HEK293 (cell line): ENCODE results near the gene LIN7A.

Experiments
- CTCF ChIA-PET: fragments of 350-600 bp; formaldehyde crosslinking; extraction: SDS; loops from one replicate; lab custom pipeline; 2021; ENCODE audit warnings: antibody characterized with exemption; lab: Yijun Ruan, JAX
- POLR2A ChIA-PET: fragments of 300-600 bp; formaldehyde crosslinking; extraction: SDS; loops from one replicate; lab custom pipeline; 2020; ENCODE audit warnings: antibody characterized with exemption, inconsistent platforms; lab: Yijun Ruan, JAX
- H3K27ac ChIP-seq: fragments of 200-500 bp; sonication (Bioruptor generic); 2 replicates; pipeline ENCODE4 v1.5.1; 2014; ENCODE audit warnings: low read depth, low read length, control low read depth, inconsistent platforms; ENCODE audit errors: extremely low read depth
- H3K36me3 ChIP-seq, 2 experiments: fragments of 200-500 bp in 1 of 2; sonication (Bioruptor generic) in 1 of 2; 1 replicate in 1 of 2; 2 replicates in 1 of 2; pipeline ENCODE4 v1.5.1; 2014 to 2017; ENCODE audit warnings: inconsistent platforms in 2 of 2, low read length in 2 of 2; ENCODE audit not compliant: control insufficient read depth in 2 of 2, insufficient read depth in 1 of 2
- H3K4me1 ChIP-seq: fragments of 200-500 bp; sonication (Bioruptor generic); 2 replicates; pipeline ENCODE4 v1.5.1; 2014; ENCODE audit warnings: mild to moderate bottlenecking, low read length, inconsistent platforms; ENCODE audit not compliant: control insufficient read depth, insufficient read depth
- H3K4me3 ChIP-seq: 2 replicates; pipeline ENCODE4 v1.5.1; 2011; ENCODE audit warnings: low read depth, mild to moderate bottlenecking, control low read depth, low read length, moderate library complexity
- H3K9me3 ChIP-seq: fragments of 200-500 bp; sonication (Bioruptor generic); 2 replicates; pipeline ENCODE4 v1.5.1; 2014; ENCODE audit warnings: low read depth, low read length, inconsistent platforms; ENCODE audit not compliant: control insufficient read depth, insufficient read depth
- BCL11A ChIP-seq: fragments of 450-650 bp; formaldehyde crosslinking; IDR thresholded peaks from 2 replicates; pipeline ENCODE4 v1.5.1; 2016; ENCODE audit warnings: low read depth, missing biosample characterization, missing genetic modification characterization
- GLI4 ChIP-seq: fragments of 450-650 bp; formaldehyde crosslinking; IDR thresholded peaks from 2 replicates; pipeline ENCODE4 v1.5.1; 2016; ENCODE audit warnings: missing biosample characterization, missing genetic modification characterization
- KLF8 ChIP-seq: fragments of 450-650 bp; formaldehyde crosslinking; IDR thresholded peaks from 2 replicates; pipeline ENCODE4 v1.5.1; 2016; ENCODE audit warnings: missing biosample characterization, missing genetic modification characterization
- OVOL3 ChIP-seq: fragments of 450-650 bp; formaldehyde crosslinking; IDR thresholded peaks from 2 replicates; pipeline ENCODE4 v1.5.1; 2016; ENCODE audit warnings: missing biosample characterization, missing genetic modification characterization
- ZBTB21 ChIP-seq: fragments of 450-650 bp; formaldehyde crosslinking; IDR thresholded peaks from 2 replicates; pipeline ENCODE4 v1.5.1; 2017; ENCODE audit warnings: missing biosample characterization, missing genetic modification characterization
- ZBTB7A ChIP-seq: fragments of 450-650 bp; formaldehyde crosslinking; IDR thresholded peaks from 2 replicates; pipeline ENCODE4 v1.5.1; 2016; ENCODE audit warnings: low read depth, missing biosample characterization, missing genetic modification characterization
- ZNF16 ChIP-seq: fragments of 450-650 bp; formaldehyde crosslinking; IDR thresholded peaks from 2 replicates; pipeline ENCODE4 v1.5.1; 2016; ENCODE audit warnings: low read depth, missing biosample characterization, missing genetic modification characterization
- ZNF184 ChIP-seq: fragments of 450-650 bp; IDR thresholded peaks from 2 replicates; pipeline ENCODE4 v1.5.1; 2018; ENCODE audit warnings: missing biosample characterization, mild to moderate bottlenecking, missing genetic modification characterization
- ZNF2 ChIP-seq: fragments of 450-650 bp; formaldehyde crosslinking; IDR thresholded peaks from 2 replicates; pipeline ENCODE4 v1.5.1; 2016; ENCODE audit warnings: missing biosample characterization, missing genetic modification characterization
- ZNF341 ChIP-seq: fragments of 450-650 bp; formaldehyde crosslinking; IDR thresholded peaks from 2 replicates; pipeline ENCODE4; 2016; ENCODE audit warnings: low read depth, missing biosample characterization, missing genetic modification characterization
- ZNF423 ChIP-seq: fragments of 450-650 bp; formaldehyde crosslinking; IDR thresholded peaks from 2 replicates; pipeline ENCODE4 v1.5.1; 2016; ENCODE audit warnings: missing biosample characterization, missing genetic modification characterization
- ZNF433 ChIP-seq: fragments of 450-650 bp; formaldehyde crosslinking; IDR thresholded peaks from 2 replicates; pipeline ENCODE4 v1.5.1; 2016; ENCODE audit warnings: missing biosample characterization, missing genetic modification characterization, low read depth
- ZNF560 ChIP-seq: fragments of 450-650 bp; formaldehyde crosslinking; IDR thresholded peaks from 2 replicates; pipeline ENCODE4 v1.5.1; 2017; ENCODE audit warnings: missing biosample characterization, missing genetic modification characterization, borderline replicate concordance
- ZNF621 ChIP-seq: fragments of 450-650 bp; formaldehyde crosslinking; IDR thresholded peaks from 2 replicates; pipeline ENCODE4 v1.5.1; 2017; ENCODE audit warnings: missing biosample characterization, missing genetic modification characterization
- ZNF701 ChIP-seq: fragments of 450-650 bp; formaldehyde crosslinking; IDR thresholded peaks from 2 replicates; pipeline ENCODE4 v1.5.1; 2016; ENCODE audit warnings: missing biosample characterization, missing genetic modification characterization
- TF ChIP-seq, protein P1 (sequence below): fragments of 450-650 bp; formaldehyde crosslinking; IDR thresholded peaks from 2 replicates; pipeline ENCODE4 v1.5.1; 2016; ENCODE audit warnings: missing biosample characterization, missing genetic modification characterization
- TF ChIP-seq, protein P2 (sequence below): fragments of 450-650 bp; formaldehyde crosslinking; IDR thresholded peaks from 2 replicates; pipeline ENCODE4 v1.5.1; 2016; ENCODE audit warnings: missing biosample characterization, missing genetic modification characterization, low read depth
- TF ChIP-seq, protein P3 (sequence below): fragments of 450-650 bp; formaldehyde crosslinking; optimal IDR thresholded peaks from 2 replicates; pipeline ENCODE3; 2016; ENCODE audit warnings: missing biosample characterization, mild to moderate bottlenecking, missing genetic modification characterization

LIN7A gene

DNA sequence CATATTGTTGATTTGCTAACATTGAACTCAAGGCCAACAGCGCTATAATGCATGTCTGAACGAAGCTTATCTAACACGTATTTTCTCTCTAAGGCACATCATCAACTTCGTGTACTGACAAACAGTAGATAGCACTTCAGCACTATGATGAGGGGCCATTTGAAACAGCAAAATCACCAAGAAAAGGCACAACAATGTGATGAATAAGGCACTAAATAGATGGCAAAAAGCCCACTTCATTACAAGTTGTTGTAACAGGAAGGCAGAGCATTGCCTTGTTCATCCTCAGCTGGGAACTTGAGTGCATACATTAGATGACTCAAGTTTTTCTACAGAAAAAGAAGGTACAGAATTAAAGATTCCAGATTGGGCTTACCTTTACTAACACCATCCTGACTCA, 75.2 kb downstream of the LIN7A start:
- Histone ChIP-seq H3K4me3 (no peak overlapping the region), H3K36me3 (no peaks in the 10 kb centered on the region), H3K27ac (no peak overlapping the region), H3K9me3 (no peaks in the 10 kb centered on the region), H3K4me1 (peaks cover 9% of the 10 kb centered on the region; the same call in 1 of the 2 replicates)
- TF ChIP-seq ZNF184 (tag by site-specific recombination) (no peak), ZNF560 (tag by site-specific recombination) (no peak), ZNF16 (tag by site-specific recombination) (no peak), BCL11A (tag by site-specific recombination) (no peak), ZNF341 (tag by site-specific recombination) (no peak), ZBTB7A (tag by site-specific recombination) (no peak)
- TF ChIP-seq, protein P1, sequence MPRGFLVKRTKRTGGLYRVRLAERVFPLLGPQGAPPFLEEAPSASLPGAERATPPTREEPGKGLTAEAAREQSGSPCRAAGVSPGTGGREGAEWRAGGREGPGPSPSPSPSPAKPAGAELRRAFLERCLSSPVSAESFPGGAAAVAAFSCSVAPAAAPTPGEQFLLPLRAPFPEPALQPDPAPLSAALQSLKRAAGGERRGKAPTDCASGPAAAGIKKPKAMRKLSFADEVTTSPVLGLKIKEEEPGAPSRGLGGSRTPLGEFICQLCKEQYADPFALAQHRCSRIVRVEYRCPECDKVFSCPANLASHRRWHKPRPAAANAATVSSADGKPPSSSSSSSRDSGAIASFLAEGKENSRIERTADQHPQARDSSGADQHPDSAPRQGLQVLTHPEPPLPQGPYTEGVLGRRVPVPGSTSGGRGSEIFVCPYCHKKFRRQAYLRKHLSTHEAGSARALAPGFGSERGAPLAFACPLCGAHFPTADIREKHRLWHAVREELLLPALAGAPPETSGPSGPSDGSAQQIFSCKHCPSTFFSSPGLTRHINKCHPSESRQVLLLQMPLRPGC, result no peak
- ChIA-PET CTCF (no interaction called here), POLR2A (no interaction called here)

DNA sequence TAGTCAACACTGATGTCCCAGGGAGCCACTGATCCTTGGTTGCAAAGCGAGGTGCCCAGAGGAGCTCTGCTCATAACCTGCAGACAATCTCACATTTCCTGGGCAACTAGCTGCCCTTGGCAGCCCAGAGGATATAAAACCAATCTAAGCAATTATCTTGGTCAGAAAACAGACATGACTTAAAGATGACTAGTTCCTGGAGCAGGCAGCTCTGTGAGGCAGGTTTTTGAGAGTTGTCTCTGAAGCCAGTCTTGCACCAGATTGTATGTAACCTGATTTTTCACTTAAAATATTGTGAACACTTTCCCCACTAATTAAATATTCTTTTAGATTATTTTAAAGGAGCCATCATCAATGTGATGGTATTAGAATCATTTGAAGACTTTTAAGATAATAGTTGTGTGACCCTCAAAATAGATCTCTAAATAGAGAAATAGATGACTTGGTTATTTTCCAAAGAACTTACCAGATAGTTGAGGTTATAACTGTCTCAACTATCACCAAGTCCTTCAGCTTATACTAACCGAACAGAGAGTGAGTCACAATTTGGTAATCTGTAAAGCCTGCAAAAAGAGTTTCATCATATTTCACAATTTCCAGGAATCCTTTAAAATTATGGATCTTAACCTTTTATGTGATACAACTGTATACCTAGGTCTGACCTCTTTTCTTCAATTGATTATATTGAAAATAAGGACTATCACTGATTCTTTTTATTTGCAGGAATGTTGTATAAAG, 75.9 kb downstream of the LIN7A start:
- H3K4me1 ChIP-seq, result peaks cover 9% of the 10 kb centered on the region; the same call in 1 of the 2 replicates
- no peak overlapping the region for H3K27ac ChIP-seq
- no peak for TF ChIP-seq GLI4 (tag by site-specific recombination)
- TF ChIP-seq, protein P2, sequence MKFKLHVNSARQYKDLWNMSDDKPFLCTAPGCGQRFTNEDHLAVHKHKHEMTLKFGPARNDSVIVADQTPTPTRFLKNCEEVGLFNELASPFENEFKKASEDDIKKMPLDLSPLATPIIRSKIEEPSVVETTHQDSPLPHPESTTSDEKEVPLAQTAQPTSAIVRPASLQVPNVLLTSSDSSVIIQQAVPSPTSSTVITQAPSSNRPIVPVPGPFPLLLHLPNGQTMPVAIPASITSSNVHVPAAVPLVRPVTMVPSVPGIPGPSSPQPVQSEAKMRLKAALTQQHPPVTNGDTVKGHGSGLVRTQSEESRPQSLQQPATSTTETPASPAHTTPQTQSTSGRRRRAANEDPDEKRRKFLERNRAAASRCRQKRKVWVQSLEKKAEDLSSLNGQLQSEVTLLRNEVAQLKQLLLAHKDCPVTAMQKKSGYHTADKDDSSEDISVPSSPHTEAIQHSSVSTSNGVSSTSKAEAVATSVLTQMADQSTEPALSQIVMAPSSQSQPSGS (tag by site-specific recombination), result no peak
- TF ChIP-seq ZBTB21, result no peak
- TF ChIP-seq ZNF2 (tag by site-specific recombination), result no peak
- TF ChIP-seq, protein P1, result no peak
- TF ChIP-seq, protein P3, sequence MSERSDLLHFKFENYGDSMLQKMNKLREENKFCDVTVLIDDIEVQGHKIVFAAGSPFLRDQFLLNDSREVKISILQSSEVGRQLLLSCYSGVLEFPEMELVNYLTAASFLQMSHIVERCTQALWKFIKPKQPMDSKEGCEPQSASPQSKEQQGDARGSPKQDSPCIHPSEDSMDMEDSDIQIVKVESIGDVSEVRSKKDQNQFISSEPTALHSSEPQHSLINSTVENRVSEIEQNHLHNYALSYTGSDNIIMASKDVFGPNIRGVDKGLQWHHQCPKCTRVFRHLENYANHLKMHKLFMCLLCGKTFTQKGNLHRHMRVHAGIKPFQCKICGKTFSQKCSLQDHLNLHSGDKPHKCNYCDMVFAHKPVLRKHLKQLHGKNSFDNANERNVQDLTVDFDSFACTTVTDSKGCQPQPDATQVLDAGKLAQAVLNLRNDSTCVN, result no peak
- no peak for TF ChIP-seq KLF8
- no peak for TF ChIP-seq ZNF423 (tag by site-specific recombination)
- TF ChIP-seq ZNF621, result no peak
- no peak for TF ChIP-seq ZNF341 (tag by site-specific recombination)
- no peak for TF ChIP-seq ZNF701 (tag by site-specific recombination)
- TF ChIP-seq OVOL3, result no peak
- no peak for TF ChIP-seq ZNF433 (tag by site-specific recombination)
- TF ChIP-seq, all 188 proteins: peak for 0
- no peaks in the 10 kb centered on the region for H3K36me3 ChIP-seq
- H3K9me3 ChIP-seq, result no peaks in the 10 kb centered on the region
- POLR2A ChIA-PET, result no interaction called here
- no peak overlapping the region for H3K4me3 ChIP-seq
- CTCF ChIA-PET, result no interaction called here
